ENCODE data around the gene DAPK2. TPM values are rescaled to one million over a fixed set of nuclear protein-coding genes. Genes with fewer than 3 reads are reported as not detected.

DAPK2 gene
- polyA plus RNA-seq, 1 donor = 5.1 TPM

GRCh38 chr15:63941698-63942465 is 104.4 kb downstream of the DAPK2 start:
- no peak for DNase-seq

- no peak for DNase-seq
Measured at GRCh38 chr15:63940966-63941620, 105.2 kb downstream of the DAPK2 start.

- DNase-seq = no peak
Measured at GRCh38 chr15:63939531-63940130, 106.7 kb downstream of the DAPK2 start.

GRCh38 chr15:63938486-63939061 is 107.7 kb downstream of the DAPK2 start:
- no peak for DNase-seq

- no peak for DNase-seq
Measured at GRCh38 chr15:63933522-63933921, 112.8 kb downstream of the DAPK2 start.

GRCh38 chr15:63931556-63931955 is 114.7 kb downstream of the DAPK2 start:
- no peak for DNase-seq

- no peak for DNase-seq
Measured at GRCh38 chr15:63930034-63930433, 116.3 kb downstream of the DAPK2 start.

- DNase-seq = no peak
Measured at GRCh38 chr15:63928185-63928842, 118.0 kb downstream of the DAPK2 start.

- DNase-seq = no peak
Measured at GRCh38 chr15:63923993-63924950, 122.0 kb downstream of the DAPK2 start.

GRCh38 chr15:63922916-63923315 is 123.4 kb downstream of the DAPK2 start:
- no peak for DNase-seq

GRCh38 chr15:63922261-63922904 is 123.9 kb downstream of the DAPK2 start:
- DNase-seq = no peak

GRCh38 chr15:63920504-63921175 is 125.6 kb downstream of the DAPK2 start:
- DNase-seq = no peak

GRCh38 chr15:63918901-63919348 is 127.4 kb downstream of the DAPK2 start:
- DNase-seq = no peak

- no peak for DNase-seq
Measured at GRCh38 chr15:63918317-63918672, 128.0 kb downstream of the DAPK2 start.

- no peak for DNase-seq
Measured at GRCh38 chr15:63917588-63918316, 128.5 kb downstream of the DAPK2 start.

- DNase-seq = no peak
Measured at GRCh38 chr15:63915873-63916771, 130.2 kb downstream of the DAPK2 start.

GRCh38 chr15:63915209-63915872 is 130.9 kb downstream of the DAPK2 start:
- DNase-seq = no peak

- DNase-seq = no peak
Measured at GRCh38 chr15:63913786-63914315, 132.4 kb downstream of the DAPK2 start.

Data from hindlimb muscle (tissue), 1 donor.